GM21786 (cell line): ENCODE data around the gene SUN5.

ENCODE experiments used
- ATAC-seq: cut with Tn5 transposase; IDR thresholded peaks from one replicate; pipeline ENCODE4 v1.9.1; 2021; ENCODE audit not compliant: unreplicated experiment

The SUN5 gene

GRCh38 chr20:33026779-33027759, 22.8 kb upstream of the SUN5 start:
- no peak for ATAC-seq

GRCh38 chr20:33026072-33026778, 22.0 kb upstream of the SUN5 start:
- no peak for ATAC-seq

GRCh38 chr20:33025318-33025876, 21.2 kb upstream of the SUN5 start:
- ATAC-seq: no peak

- ATAC-seq: no peak
Measured at GRCh38 chr20:33024609-33025317, 20.5 kb upstream of the SUN5 start.

- ATAC-seq: no peak
Measured at GRCh38 chr20:33024243-33024560, 20.0 kb upstream of the SUN5 start.

GRCh38 chr20:33023439-33024242, 19.4 kb upstream of the SUN5 start:
- ATAC-seq: no peak

GRCh38 chr20:33022694-33023438, 18.6 kb upstream of the SUN5 start:
- ATAC-seq: no peak

- ATAC-seq: no peak
Measured at GRCh38 chr20:33022289-33022688, 18.1 kb upstream of the SUN5 start.

GRCh38 chr20:33021879-33022278, 17.6 kb upstream of the SUN5 start:
- no peak for ATAC-seq

GRCh38 chr20:33020278-33021161, 16.3 kb upstream of the SUN5 start:
- ATAC-seq: no peak

GRCh38 chr20:33019465-33020277, 15.4 kb upstream of the SUN5 start:
- no peak for ATAC-seq

GRCh38 chr20:33018169-33018931, 14.1 kb upstream of the SUN5 start:
- no peak for ATAC-seq

- no peak for ATAC-seq
Measured at GRCh38 chr20:33017542-33017941, 13.3 kb upstream of the SUN5 start.

- no peak for ATAC-seq
Measured at GRCh38 chr20:33016581-33017109, 12.4 kb upstream of the SUN5 start.

- no peak for ATAC-seq
Measured at GRCh38 chr20:33015700-33016580, 11.7 kb upstream of the SUN5 start.

- ATAC-seq: no peak
Measured at GRCh38 chr20:33015114-33015484, 10.9 kb upstream of the SUN5 start.
